Tibial artery (tissue), 4 donors: ENCODE data around the gene PLXNB3.
A peak's percentile ranks its signal among the peaks of the same experiment; 100 is the strongest.

ENCODE experiments used
- DNase-seq, 2 donors: peaks; one replicate each; pipeline ENCODE4 v3.0.0-alpha.2; 2019
- H3K27ac ChIP-seq, 2 donors: fragments of 200-600 bp; sonication (generic) in 1 of 2; 1 replicate in 1 of 2; 2 replicates in 1 of 2; pipeline ENCODE4 v1.5.1; 2018 to 2019; ENCODE audit warnings: mild to moderate bottlenecking in 1 of 2
- H3K27me3 ChIP-seq, 2 donors: fragments of 200-600 bp; sonication (generic) in 1 of 2; one replicate each; pipeline versions ENCODE4 v1.5.1 to v1.6.0; 2016 to 2019
- H3K36me3 ChIP-seq, 3 donors: fragments of 200-600 bp; sonication (generic) in 2 of 3; one replicate each; pipeline ENCODE4 v1.5.1; 2016 to 2019; ENCODE audit warnings: mild to moderate bottlenecking in 2 of 3
- H3K4me1 ChIP-seq, 4 donors: fragments of 200-600 bp; sonication (generic) in 2 of 4; 1 replicate in 3 of 4; 2 replicates in 1 of 4; pipeline ENCODE4 v1.5.1; 2016 to 2019
- H3K4me3 ChIP-seq, 2 donors: fragments of 200-600 bp; sonication (generic) in 1 of 2; 1 replicate in 1 of 2; 2 replicates in 1 of 2; pipeline ENCODE4 v1.5.1; 2018 to 2019; ENCODE audit warnings: mild to moderate bottlenecking in 2 of 2
- H3K9me3 ChIP-seq, 3 donors: fragments of 200-600 bp; sonication (generic) in 1 of 3; one replicate each; pipeline ENCODE4 v1.5.1; 2016 to 2019
- intact Hi-C: fragments of 100-400 bp; cut with DNase I; formaldehyde crosslinking; loops from one replicate; pipeline ENCODE4 v1.15.0; 2023; ENCODE audit warnings: low total_unique reads
- TF ChIP-seq, protein P1 (sequence below), 2 experiments: fragments of 200-600 bp in 1 of 2; fragments of 450-650 bp in 1 of 2; IDR thresholded peaks; one replicate each; pipeline ENCODE4 v1.5.1; 2017 to 2019; ENCODE audit warnings: antibody characterized with exemption in 2 of 2, mild to moderate bottlenecking in 1 of 2, moderate library complexity in 1 of 2

Gene PLXNB3

GRCh38 chrX:153763989-153764755 lies at the start of gene PLXNB3:
TSS of gene PLXNB3 (plus strand) at chrX:153764249. CDS start at chrX:153765536, 1,287 bp downstream.
- Histone ChIP-seq H3K4me1 (peaks cover 0 to 22% (median 5%) of the 10 kb centered on the region in 4 donors), H3K36me3 (peaks cover 0 to 5% (median 0%) of the 10 kb centered on the region in 3 donors), H3K27ac (peak within 1 kb of the TSS in 1 of 2 donors; percentile 47), H3K9me3 (no peaks in the 10 kb centered on the region), H3K4me3 (peak within 1 kb of the TSS; percentile 30 to 44), H3K27me3 (no peaks in the 10 kb centered on the region)
- TF ChIP-seq, protein P1, sequence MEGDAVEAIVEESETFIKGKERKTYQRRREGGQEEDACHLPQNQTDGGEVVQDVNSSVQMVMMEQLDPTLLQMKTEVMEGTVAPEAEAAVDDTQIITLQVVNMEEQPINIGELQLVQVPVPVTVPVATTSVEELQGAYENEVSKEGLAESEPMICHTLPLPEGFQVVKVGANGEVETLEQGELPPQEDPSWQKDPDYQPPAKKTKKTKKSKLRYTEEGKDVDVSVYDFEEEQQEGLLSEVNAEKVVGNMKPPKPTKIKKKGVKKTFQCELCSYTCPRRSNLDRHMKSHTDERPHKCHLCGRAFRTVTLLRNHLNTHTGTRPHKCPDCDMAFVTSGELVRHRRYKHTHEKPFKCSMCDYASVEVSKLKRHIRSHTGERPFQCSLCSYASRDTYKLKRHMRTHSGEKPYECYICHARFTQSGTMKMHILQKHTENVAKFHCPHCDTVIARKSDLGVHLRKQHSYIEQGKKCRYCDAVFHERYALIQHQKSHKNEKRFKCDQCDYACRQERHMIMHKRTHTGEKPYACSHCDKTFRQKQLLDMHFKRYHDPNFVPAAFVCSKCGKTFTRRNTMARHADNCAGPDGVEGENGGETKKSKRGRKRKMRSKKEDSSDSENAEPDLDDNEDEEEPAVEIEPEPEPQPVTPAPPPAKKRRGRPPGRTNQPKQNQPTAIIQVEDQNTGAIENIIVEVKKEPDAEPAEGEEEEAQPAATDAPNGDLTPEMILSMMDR (IDR thresholded peaks at IDR 0.05) = peak; percentile 67 to 77
- DNase-seq = peak; percentile 74 to 86
- intact Hi-C loops = no loop called here

DNA sequence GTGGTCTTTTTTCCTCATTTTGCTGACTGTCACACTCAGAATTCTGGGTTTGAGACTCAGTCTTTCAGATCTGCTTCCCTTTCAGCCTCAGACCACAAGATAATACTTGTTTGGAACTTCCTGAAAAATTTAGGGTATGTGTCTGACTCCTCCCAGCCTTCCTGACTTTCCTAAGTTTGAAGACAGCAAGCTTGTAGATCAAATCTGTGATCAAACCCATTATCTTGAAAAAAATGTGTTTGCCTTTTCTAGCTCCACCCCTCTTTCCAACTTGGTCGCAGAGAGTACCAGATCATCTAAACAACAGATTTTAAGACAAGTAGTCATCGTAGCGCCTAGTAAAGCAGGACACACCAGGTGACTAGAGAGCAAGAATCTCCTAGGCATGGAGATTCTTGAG lies 49.8 kb upstream of the PLXNB3 start:
- Histone ChIP-seq H3K9me3 (no peaks in the 10 kb centered on the region), H3K36me3 (peaks cover 4 to 74% (median 28%) of the 10 kb centered on the region in 3 donors), H3K4me1 (no peaks in the 10 kb centered on the region), H3K27ac (no peak overlapping the region), H3K27me3 (no peaks in the 10 kb centered on the region), H3K4me3 (no peak overlapping the region)
- intact Hi-C loops = no loop called here
- TF ChIP-seq, protein P1 (IDR thresholded peaks at IDR 0.05) = no peak
- no peak for DNase-seq

DNA sequence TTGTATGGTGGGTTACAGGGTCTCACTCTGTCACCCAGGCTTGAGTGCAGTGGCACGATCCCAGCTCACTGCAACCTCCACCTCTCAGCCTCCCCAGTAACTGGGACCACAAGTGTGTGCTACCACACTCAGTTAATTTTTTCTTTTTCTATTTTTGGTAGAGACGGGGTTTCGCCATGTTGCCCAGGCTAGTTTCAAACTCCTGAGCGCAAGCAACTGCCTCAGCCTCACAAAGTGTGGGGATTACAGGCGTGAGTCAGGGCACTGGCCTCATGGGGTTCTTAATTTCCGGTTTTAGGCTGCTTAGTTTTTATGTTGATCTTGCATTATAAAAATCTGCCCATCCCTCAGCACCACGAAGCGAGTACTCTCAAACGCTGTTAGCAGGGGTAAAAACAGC lies 46.6 kb upstream of the PLXNB3 start:
- H3K9me3 ChIP-seq = no peaks in the 10 kb centered on the region
- peaks cover 18 to 69% (median 45%) of the 10 kb centered on the region in 3 donors for H3K36me3 ChIP-seq
- intact Hi-C loops = no loop called here
- no peak overlapping the region for H3K27ac ChIP-seq
- no peak for DNase-seq
- H3K4me3 ChIP-seq = no peak overlapping the region
- TF ChIP-seq, protein P1 (IDR thresholded peaks at IDR 0.05) = no peak
- H3K4me1 ChIP-seq = peaks cover 0 to 4% (median under 1%) of the 10 kb centered on the region in 4 donors
- H3K27me3 ChIP-seq = no peaks in the 10 kb centered on the region

- H3K4me3 ChIP-seq = no peak overlapping the region
- no peaks in the 10 kb centered on the region for H3K27me3 ChIP-seq
- peaks cover 18 to 59% (median 45%) of the 10 kb centered on the region in 3 donors for H3K36me3 ChIP-seq
- H3K27ac ChIP-seq = no peak overlapping the region
- peaks cover 0 to 5% (median 0%) of the 10 kb centered on the region in 3 donors for H3K9me3 ChIP-seq
- intact Hi-C loops = no loop called here
- no peak for DNase-seq
- peaks cover 0 to 13% (median 6%) of the 10 kb centered on the region in 4 donors for H3K4me1 ChIP-seq
- TF ChIP-seq, protein P1 (IDR thresholded peaks at IDR 0.05) = no peak
Observed at GRCh38 chrX:153719238-153719637, 44.8 kb upstream of the PLXNB3 start.

DNA sequence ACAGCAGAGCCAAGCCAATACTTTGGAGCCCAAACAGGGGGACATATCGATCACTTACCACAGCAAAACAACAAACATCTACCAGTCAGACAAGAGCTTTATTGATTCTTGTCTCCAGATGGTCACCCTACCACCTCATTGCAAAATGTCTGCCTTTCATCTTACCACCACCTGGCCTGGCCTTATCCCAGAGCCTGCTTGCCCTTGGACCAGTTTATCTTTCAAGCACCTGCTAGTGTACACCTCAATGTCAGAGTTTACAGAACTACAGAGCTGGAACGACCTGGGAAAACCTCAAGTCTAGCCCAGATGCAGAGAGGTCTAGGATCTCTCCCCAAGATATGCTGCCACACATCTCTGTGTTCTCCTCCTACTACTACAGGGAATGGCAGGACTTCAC lies 44.3 kb upstream of the PLXNB3 start:
- peaks cover 0 to 13% (median 6%) of the 10 kb centered on the region in 4 donors for H3K4me1 ChIP-seq
- TF ChIP-seq, protein P1 (IDR thresholded peaks at IDR 0.05) = no peak
- peaks cover 0 to 5% (median 0%) of the 10 kb centered on the region in 3 donors for H3K9me3 ChIP-seq
- H3K36me3 ChIP-seq = peaks cover 18 to 55% (median 40%) of the 10 kb centered on the region in 3 donors
- no peak overlapping the region for H3K4me3 ChIP-seq
- H3K27me3 ChIP-seq = no peaks in the 10 kb centered on the region
- intact Hi-C loops = no loop called here
- H3K27ac ChIP-seq = no peak overlapping the region
- no peak for DNase-seq
